IPS DF 6.9 (cell line): Measurements from ENCODE around the gene SKAP1.

Experiments
- DNase-seq: peaks from one replicate; pipeline ENCODE4 v3.0.0-alpha.2; 2013; ENCODE audit warnings: low read depth, low spot score
- H3K27ac ChIP-seq: one replicate; pipeline ENCODE4 v1.5.1; 2013; ENCODE audit warnings: low read length, control low read depth
- H3K27me3 ChIP-seq: 2 replicates; pipeline ENCODE4 v1.6.1; 2013; ENCODE audit warnings: mild to moderate bottlenecking, low read length; ENCODE audit not compliant: control insufficient read depth, insufficient read depth
- H3K36me3 ChIP-seq: 2 replicates; pipeline ENCODE4 v1.6.1; 2013; ENCODE audit warnings: low read length; ENCODE audit not compliant: control insufficient read depth, insufficient read depth
- H3K4me1 ChIP-seq: 2 replicates; pipeline ENCODE4 v1.6.1; 2013; ENCODE audit warnings: low read length; ENCODE audit not compliant: control insufficient read depth, insufficient read depth
- H3K4me3 ChIP-seq: 2 replicates; pipeline ENCODE4 v1.5.1; 2013; ENCODE audit warnings: mild to moderate bottlenecking, low read length
- H3K9me3 ChIP-seq: 2 replicates; pipeline ENCODE4 v1.6.1; 2013; ENCODE audit warnings: low read length, inconsistent platforms; ENCODE audit not compliant: control insufficient read depth, insufficient read depth
- WGBS: extraction: QIAGEN DNeasy Blood & Tissue Kit; methylation state at CpG from one replicate; pipeline ENCODE4 v1.1.7; 2013; ENCODE audit warnings: mixed read lengths, missing lambda C conversion rate; ENCODE audit not compliant: insufficient read length, insufficient coverage; 5-methylcytosine and 5-hydroxymethylcytosine counted together

The SKAP1 gene

DNA sequence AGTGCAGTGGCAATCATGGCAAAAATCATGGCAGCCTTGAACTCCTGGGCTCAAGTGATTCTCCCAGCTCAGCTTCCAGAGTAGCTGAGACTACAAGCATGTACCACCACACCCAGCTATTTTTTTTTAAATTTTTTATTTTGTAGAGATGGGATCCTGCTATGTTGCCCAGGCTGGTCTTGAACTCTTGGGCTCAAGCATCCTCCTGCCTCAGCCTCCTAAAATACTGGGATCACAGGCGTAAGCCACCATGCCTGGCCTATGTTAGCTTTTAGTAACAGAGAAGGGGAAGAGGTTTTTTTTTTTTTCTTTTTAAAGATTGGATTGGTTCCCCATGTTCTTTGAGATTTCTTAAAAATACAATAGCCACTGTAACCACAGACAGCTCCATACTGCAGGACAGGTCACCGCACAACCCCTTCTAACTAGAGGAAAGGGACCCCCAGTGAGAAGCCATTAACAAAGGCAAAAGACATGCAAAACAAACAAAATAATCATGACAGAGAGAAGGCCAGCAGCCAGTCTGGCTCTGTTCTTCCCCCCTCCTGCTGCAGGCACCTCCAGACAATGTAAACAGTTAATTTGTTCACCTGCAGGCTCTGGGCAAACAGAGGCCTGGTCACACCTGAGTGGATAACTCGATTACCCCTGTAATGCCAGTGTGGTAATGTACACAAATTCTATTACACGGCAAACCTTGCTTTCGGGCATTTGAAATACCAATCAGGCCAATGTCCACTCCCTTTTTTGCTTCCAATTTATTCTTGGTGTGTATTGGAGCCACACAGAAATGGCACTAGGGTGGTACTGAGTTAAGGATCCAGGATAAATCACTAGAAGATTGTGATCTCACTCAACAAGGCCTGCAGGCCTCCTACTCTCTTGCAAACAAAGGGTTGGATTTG is 269.6 kb downstream of the SKAP1 start:
- Histone ChIP-seq H3K27me3 (peaks cover 2% of the 10 kb centered on the region; the same call in 1 of the 2 replicates), H3K27ac (no peak overlapping the region), H3K9me3 (no peaks in the 10 kb centered on the region), H3K4me1 (peaks cover 5% of the 10 kb centered on the region; the same call in 1 of the 2 replicates), H3K36me3 (no peaks in the 10 kb centered on the region), H3K4me3 (no peak overlapping the region)
- no CpG with 5 or more reads among the region's 5 CpGs for WGBS
- peak; percentile 85 for DNase-seq

DNA sequence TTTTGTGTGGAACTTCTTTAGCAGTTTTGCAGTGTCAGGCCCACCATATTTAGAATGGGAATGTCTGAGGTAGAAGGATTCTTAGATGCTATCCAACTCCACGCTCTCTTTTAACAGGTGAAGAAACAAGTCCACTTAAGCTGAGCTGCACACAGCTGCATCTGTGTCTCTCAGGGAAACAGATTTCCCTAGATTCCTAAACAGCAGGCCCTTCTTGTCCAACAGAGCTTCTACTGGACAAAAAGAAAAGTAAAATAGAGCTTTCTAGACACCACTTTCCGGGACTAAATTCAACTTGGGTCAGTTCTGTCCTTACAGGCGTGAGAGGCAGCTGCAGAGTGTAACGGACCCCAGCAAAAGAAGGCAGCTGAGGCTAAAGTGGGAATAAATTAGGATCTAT is 270.8 kb downstream of the SKAP1 start:
- H3K4me3 ChIP-seq = no peak overlapping the region
- no peaks in the 10 kb centered on the region for H3K36me3 ChIP-seq
- no CpG with 5 or more reads among the region's 4 CpGs for WGBS
- peaks cover 5% of the 10 kb centered on the region; the same call in 1 of the 2 replicates for H3K4me1 ChIP-seq
- H3K27ac ChIP-seq = no peak overlapping the region
- H3K27me3 ChIP-seq = peaks cover 2% of the 10 kb centered on the region; the same call in 1 of the 2 replicates
- DNase-seq = no peak
- no peaks in the 10 kb centered on the region for H3K9me3 ChIP-seq

DNA sequence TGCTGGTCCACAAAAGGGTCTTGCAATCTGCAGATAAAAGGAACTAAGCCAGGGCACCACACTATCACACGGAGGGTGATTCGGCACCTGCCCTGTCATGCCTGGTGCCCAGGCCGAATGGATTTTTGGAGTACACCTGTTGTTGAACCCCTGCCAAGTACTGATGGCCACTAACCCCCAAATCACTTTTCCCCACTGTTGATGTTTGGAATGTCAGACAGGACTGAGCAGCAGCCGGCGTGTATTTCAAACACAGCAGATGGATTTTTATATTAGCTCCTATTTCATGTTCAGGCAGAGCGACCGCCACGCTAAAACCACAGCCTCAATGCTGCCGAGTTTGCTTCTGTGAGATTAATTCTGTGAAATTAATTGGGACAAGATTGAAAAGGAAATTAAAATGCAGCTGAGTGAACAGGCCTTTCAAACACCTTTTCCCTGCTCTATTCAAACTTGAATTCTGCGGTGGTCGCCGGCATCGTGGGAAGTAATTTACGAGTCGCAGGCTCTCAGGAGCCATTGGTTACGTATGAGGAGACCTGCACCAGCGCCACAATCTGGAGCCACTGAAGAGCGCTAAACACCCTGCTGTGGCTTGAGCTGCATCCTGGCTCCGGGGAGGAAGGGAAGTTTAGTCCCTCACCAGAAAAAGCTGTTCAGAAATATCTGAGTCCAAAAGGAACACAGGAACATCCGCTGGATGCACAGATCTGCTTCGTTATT is 274.0 kb downstream of the SKAP1 start:
- no peak overlapping the region for H3K27ac ChIP-seq
- no peak for DNase-seq
- peaks cover 2% of the 10 kb centered on the region; the same call in 1 of the 2 replicates for H3K27me3 ChIP-seq
- peaks cover 3% of the 10 kb centered on the region; the same call in 1 of the 2 replicates for H3K4me1 ChIP-seq
- no peak overlapping the region for H3K4me3 ChIP-seq
- no CpG with 5 or more reads among the region's 21 CpGs for WGBS
- H3K9me3 ChIP-seq = no peaks in the 10 kb centered on the region
- H3K36me3 ChIP-seq = no peaks in the 10 kb centered on the region

DNA sequence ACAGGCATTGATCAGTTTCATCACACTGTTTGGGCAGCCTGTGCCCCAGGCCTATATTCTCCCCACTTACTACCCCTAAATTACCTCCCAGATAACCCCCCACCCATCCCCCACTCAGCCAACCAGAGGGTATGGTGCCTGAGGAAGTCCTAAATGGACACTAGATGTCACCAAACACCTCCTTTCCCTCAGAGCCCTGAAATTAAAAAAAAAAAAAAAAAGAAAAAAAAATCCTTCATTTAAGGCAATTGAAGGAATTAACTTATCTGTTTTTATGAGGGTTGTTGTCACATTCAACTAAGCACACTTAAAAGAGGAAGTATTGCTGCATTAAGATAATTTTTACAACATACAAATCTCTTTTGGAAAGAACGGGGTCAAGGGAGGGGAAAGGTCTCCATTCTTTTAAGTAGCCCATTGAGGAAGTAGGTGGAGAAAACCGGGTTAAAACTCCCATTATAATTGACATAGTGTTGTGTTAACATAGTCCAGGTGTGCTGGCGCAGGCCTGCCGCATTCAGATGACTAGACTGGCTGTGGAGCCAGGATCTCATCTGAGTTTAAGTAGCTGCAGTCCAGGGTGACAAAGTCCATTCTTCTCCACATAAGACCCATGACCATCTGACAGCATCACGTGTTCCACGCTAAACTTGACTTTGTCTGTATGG is 276.2 kb downstream of the SKAP1 start:
- no peaks in the 10 kb centered on the region for H3K27me3 ChIP-seq

DNA sequence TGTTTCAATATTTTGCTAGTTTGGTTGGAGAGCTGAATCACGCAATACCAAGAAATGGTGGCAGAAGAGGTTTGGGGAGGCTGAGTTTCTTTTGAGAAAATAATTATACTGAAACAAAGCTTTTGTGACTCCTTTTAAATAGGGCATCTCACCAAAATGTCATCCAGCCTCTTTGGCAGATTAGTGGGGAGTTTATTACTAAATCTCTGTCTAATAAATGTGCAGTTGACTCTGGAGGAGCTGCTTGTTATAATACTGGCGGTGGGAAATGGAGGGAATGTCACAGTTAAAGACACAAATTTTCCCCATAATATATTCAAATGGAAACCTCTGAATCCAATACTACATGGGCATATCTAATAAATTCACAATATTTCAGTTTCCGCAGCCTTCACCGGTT is 277.7 kb downstream of the SKAP1 start:
- H3K9me3 ChIP-seq = no peaks in the 10 kb centered on the region
- H3K4me3 ChIP-seq = no peak overlapping the region
- no peaks in the 10 kb centered on the region for H3K27me3 ChIP-seq
- no peak overlapping the region for H3K27ac ChIP-seq
- no CpG with 5 or more reads among the region's 4 CpGs for WGBS
- 0 out of 2 replicates have a peak, but pooled peaks cover 2% of the 10 kb centered on the region for H3K4me1 ChIP-seq
- no peak for DNase-seq
- H3K36me3 ChIP-seq = no peaks in the 10 kb centered on the region

More for the DNA sequence above, 276.2 kb downstream of the SKAP1 start:
- no CpG with 5 or more reads among the region's 6 CpGs for WGBS
- no peak overlapping the region for H3K4me3 ChIP-seq
- H3K4me1 ChIP-seq = 0 out of 2 replicates have a peak, but pooled peaks cover 2% of the 10 kb centered on the region
- H3K9me3 ChIP-seq = no peaks in the 10 kb centered on the region
- DNase-seq = no peak
- H3K36me3 ChIP-seq = no peaks in the 10 kb centered on the region
- H3K27ac ChIP-seq = no peak overlapping the region

DNA sequence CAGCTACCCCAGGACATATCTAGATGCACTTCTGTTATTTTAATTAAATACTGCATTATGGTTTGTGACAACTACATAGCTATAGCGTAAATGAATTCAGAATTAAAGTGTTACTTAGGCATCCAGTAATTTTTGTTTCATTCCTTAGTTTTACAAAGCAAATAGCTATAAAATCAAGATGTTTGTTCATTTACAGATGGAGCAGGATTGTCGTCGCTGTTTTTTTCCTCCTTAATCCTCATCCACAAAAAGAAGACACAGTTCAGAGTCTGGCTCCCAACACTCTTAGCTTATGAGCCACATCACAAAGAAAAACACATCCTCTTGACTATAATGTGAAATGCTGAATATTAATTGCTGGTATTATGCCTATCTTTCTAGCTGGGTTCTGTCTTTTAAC is 278.8 kb downstream of the SKAP1 start:
- no peak for DNase-seq
- H3K27ac ChIP-seq = no peak overlapping the region
- H3K4me1 ChIP-seq = 0 out of 2 replicates have a peak, but pooled peaks cover 2% of the 10 kb centered on the region
- H3K4me3 ChIP-seq = no peak overlapping the region
- no peaks in the 10 kb centered on the region for H3K9me3 ChIP-seq
- no peaks in the 10 kb centered on the region for H3K27me3 ChIP-seq
- H3K36me3 ChIP-seq = no peaks in the 10 kb centered on the region
- no CpG with 5 or more reads among the region's 3 CpGs for WGBS

DNA sequence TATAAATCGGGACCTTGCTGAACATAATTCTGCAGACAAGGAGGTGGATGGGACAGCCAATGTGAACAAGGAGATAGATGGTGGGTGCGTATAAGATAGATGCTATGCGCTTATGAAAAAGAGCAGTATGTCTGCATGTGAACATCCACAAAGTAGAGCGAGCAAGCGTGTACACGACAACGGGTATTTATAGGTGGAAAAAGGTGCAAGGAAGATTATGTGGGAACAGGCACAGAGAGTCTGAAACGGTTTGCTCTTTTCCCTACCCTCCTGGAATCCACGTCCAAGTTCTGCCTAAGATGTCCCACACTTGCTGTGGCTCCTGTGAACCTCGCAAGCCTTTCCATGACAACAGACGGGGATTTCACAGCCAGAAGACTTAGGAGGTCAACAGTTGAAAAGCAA is 279.4 kb downstream of the SKAP1 start:
- Histone ChIP-seq H3K27ac (no peak overlapping the region), H3K9me3 (no peaks in the 10 kb centered on the region), H3K4me3 (no peak overlapping the region), H3K36me3 (no peaks in the 10 kb centered on the region), H3K27me3 (no peaks in the 10 kb centered on the region), H3K4me1 (0 out of 2 replicates have a peak, but pooled peaks cover 2% of the 10 kb centered on the region)
- DNase-seq = no peak
- no CpG with 5 or more reads among the region's 11 CpGs for WGBS

DNA sequence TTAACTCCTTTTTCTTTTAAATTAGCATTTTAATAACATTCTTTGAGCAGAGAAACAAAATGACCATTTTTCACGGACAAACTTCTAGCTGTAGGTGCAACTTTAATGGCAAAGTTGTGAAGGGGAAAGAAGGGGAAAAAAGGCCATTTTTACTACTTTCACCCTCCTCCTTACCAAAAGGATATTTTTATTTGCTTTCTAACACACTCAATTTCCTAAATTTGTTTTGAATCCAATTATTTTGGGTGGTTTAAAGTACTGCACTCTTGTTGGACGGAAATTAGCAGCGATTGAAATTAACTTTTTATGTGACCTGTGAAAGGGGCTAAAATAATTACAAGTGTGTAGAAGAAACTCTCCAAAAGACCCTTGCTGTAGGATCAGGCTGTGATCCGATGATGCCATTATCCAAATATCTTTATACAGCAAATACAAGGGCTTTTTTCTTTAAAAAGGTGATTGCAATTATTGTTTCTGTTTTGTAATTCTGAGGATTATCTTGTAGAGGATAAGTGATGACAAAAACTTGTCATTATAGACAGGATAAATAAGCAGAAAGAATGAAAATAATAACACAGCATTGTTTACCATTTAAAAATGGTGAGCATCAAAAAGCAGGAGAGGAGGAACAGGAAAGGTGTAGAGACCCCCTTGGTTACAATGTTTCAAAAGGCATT is 280.1 kb downstream of the SKAP1 start:
- no peaks in the 10 kb centered on the region for H3K27me3 ChIP-seq
- WGBS = no CpG with 5 or more reads among the region's 4 CpGs

DNA sequence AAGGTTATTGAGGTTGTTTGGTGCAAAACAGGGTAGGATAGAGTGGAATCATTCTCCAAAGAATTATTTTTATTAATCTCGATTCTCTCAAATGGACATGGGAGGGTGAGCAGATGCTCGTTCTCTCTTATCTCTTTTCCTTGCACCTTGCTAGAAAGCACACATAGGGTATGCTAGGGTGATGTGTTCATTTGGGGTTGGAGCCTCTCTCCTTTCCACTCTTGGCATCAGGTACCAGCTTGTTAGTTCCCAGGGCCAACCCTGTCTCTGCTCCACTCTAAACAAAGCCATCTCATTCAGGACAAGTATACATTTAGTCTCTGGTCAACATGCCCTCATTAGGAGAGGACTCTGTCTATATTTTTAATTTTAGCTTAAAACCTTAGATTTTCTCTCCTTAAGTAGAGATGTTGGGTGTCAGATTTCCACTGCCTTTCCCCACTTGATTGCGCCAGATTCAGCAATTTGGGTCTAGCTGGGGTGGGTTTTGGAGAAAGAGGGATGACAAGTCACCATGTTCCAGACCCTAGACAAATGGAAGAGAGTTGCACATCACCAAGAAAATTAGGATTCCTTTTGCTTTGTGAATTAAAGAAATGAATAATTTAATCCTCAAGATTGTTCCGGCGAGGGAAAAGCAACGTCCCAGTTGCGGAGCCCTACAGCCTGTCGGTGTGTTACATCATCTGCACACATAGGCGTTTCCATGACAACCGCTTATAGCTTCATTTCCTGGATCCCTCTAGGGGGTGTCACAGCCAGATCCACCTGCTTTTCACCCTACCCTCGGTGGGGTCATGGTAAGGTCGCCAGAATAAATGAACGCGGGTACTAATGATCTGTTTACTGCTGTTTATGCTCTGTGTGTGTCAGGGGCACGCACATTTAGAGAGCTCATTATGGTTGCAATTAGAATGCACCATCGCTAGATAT is 280.9 kb downstream of the SKAP1 start:
- no peak for DNase-seq
- Histone ChIP-seq H3K27ac (no peak overlapping the region), H3K4me1 (0 out of 2 replicates have a peak, but pooled peaks cover 2% of the 10 kb centered on the region), H3K4me3 (no peak overlapping the region), H3K36me3 (no peaks in the 10 kb centered on the region), H3K27me3 (no peaks in the 10 kb centered on the region), H3K9me3 (no peaks in the 10 kb centered on the region)
- no CpG with 5 or more reads among the region's 16 CpGs for WGBS

More for the DNA sequence above, 280.1 kb downstream of the SKAP1 start:
- 0 out of 2 replicates have a peak, but pooled peaks cover 2% of the 10 kb centered on the region for H3K4me1 ChIP-seq
- no peak overlapping the region for H3K27ac ChIP-seq
- H3K36me3 ChIP-seq = no peaks in the 10 kb centered on the region
- DNase-seq = no peak
- no peak overlapping the region for H3K4me3 ChIP-seq
- H3K9me3 ChIP-seq = no peaks in the 10 kb centered on the region
